Naive thymus-derived CD4-positive, alpha-beta T cell (primary cell): ENCODE results near the gene RIMBP3C. TPM values are rescaled to one million over a fixed set of nuclear protein-coding genes. Genes with fewer than 3 reads are reported as not detected.
"Not testable (repeated sequence)": the region's sequence is repeated elsewhere in the genome, so short reads cannot be mapped to it uniquely, and the experiment has no call there.

Source experiments
- ATAC-seq: fragments of 150-1000 bp; cut with Tn5 transposase; 2 replicates; pipeline ENCODE4 v1.10.0; 2021; ENCODE audit warnings: mild to moderate bottlenecking, moderate library complexity
- CTCF ChIA-PET: fragments of 350-600 bp; sonication (Branson Sonifier 250); formaldehyde crosslinking; loops from one replicate; lab custom pipeline; 2021; ENCODE audit warnings: antibody characterized with exemption; lab: Charles Lee
- POLR2A ChIA-PET: fragments of 350-600 bp; sonication (Branson Sonifier 250); formaldehyde crosslinking; loops from one replicate; lab custom pipeline; 2021; ENCODE audit warnings: antibody characterized with exemption, inconsistent platforms; lab: Charles Lee
- DNase-seq, 9 donors: peaks; one replicate each; pipeline versions ENCODE4 v3.0.0 to v3.0.0-alpha.2; 2020 to 2022; ENCODE audit warnings: mixed read lengths in 1 of 9
- H3K27ac ChIP-seq: one replicate; pipeline ENCODE4 v1.7.0; 2013; ENCODE audit warnings: mild to moderate bottlenecking, low read depth, low read length, moderate library complexity
- H3K27me3 ChIP-seq, 2 donors: one replicate each; pipeline ENCODE4 v1.7.0; 2013; ENCODE audit warnings: low read length in 2 of 2, mild to moderate bottlenecking in 2 of 2, moderate library complexity in 2 of 2; ENCODE audit not compliant: control insufficient read depth in 2 of 2, insufficient read depth in 2 of 2
- H3K36me3 ChIP-seq, 3 experiments: 1 replicate in 2 of 3; 2 replicates in 1 of 3; pipeline ENCODE4 v1.7.0; 2013; ENCODE audit warnings: low read length in 3 of 3, mild to moderate bottlenecking in 3 of 3, moderate library complexity in 1 of 3; ENCODE audit not compliant: insufficient read depth in 3 of 3, control insufficient read depth in 2 of 3
- H3K4me1 ChIP-seq, 2 donors: one replicate each; pipeline ENCODE4 v1.7.0; 2013; ENCODE audit warnings: low read length in 2 of 2, mild to moderate bottlenecking in 2 of 2, moderate library complexity in 1 of 2; ENCODE audit not compliant: control insufficient read depth in 2 of 2, insufficient read depth in 2 of 2
- H3K4me3 ChIP-seq: 2 replicates; pipeline ENCODE4 v1.7.0; 2013; ENCODE audit warnings: mild to moderate bottlenecking, low read length
- H3K9me3 ChIP-seq, 3 experiments: 1 replicate in 2 of 3; 2 replicates in 1 of 3; pipeline ENCODE4 v1.7.0; 2013; ENCODE audit warnings: low read length in 3 of 3; ENCODE audit not compliant: control insufficient read depth in 2 of 3
- H3K27ac Mint-ChIP-seq, 9 donors: one replicate each; pipeline ENCODE4 v1.8.0; 2020 to 2022; ENCODE audit warnings: mixed read lengths in 9 of 9, mild to moderate bottlenecking in 8 of 9, moderate library complexity in 5 of 9, inconsistent platforms in 2 of 9
- H3K27me3 Mint-ChIP-seq, 5 donors: one replicate each; pipeline ENCODE4 v1.8.0; 2021 to 2022; ENCODE audit warnings: mixed read lengths in 5 of 5, mild to moderate bottlenecking in 1 of 5
- H3K36me3 Mint-ChIP-seq, 5 donors: one replicate each; pipeline ENCODE4 v1.8.0; 2020 to 2022; ENCODE audit warnings: mixed read lengths in 5 of 5, mild to moderate bottlenecking in 3 of 5, inconsistent platforms in 1 of 5
- H3K4me1 Mint-ChIP-seq, 7 donors: one replicate each; pipeline ENCODE4 v1.8.0; 2020 to 2022; ENCODE audit warnings: mixed read lengths in 7 of 7, mild to moderate bottlenecking in 3 of 7, inconsistent platforms in 1 of 7
- H3K4me3 Mint-ChIP-seq, 10 donors: one replicate each; pipeline ENCODE4 v1.8.0; 2020 to 2022; ENCODE audit warnings: mild to moderate bottlenecking in 10 of 10, mixed read lengths in 10 of 10, moderate library complexity in 6 of 10, inconsistent platforms in 2 of 10
- H3K9me3 Mint-ChIP-seq, 11 donors: one replicate each; pipeline ENCODE4 v1.8.0; 2020 to 2022; ENCODE audit warnings: mixed read lengths in 11 of 11, mild to moderate bottlenecking in 4 of 11, inconsistent platforms in 1 of 11, moderate library complexity in 1 of 11
- intact Hi-C, 2 donors: fragments of 100-400 bp; cut with micrococcal nuclease; formaldehyde crosslinking; loops; one replicate each; pipeline ENCODE4 v1.15.1; 2023
- polyA plus RNA-seq, 2 donors: library from polyadenylated mRNA; unstranded; fragments of 300-500 nt; fragmentation: Illumina TruSeq; gene quantifications; one replicate each; pipeline ENCODE4 v1.2.3, GENCODE V29; 2021
- total RNA-seq, 6 experiments: library from RNA in 5 of 6; stranded (reverse) in 5 of 6; gene quantifications; 1 replicate in 5 of 6; 2 replicates in 1 of 6; pipeline ENCODE4 v1.2.3 and lab custom pipeline; 2021 to 2026

The RIMBP3C gene
- total and polyA plus RNA-seq, 7 experiments from 2014 or later: 0.22 to 4.4 (median 0.77) TPM

DNA sequence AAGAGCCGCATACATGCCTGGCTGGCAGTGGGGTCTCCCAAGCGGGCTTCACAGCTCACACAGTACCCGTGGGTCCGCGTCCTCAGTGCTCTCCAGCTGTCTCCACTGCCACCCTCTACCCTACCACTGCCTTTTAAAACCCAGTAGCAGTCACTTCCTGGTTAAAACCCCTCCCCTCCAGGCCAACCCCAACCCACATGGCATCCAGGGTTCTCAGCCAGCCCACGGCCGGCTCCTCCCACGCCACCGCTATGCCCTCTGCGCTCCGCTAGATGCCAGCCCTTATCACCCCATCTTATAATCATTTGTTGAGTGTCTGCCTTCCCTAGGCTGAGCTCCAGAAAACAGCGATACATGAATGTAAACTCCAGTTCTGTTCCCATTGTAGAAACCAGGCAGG lies 37.1 kb downstream of the RIMBP3C start:
- ATAC-seq (peak; percentile 89), DNase-seq (peak in 1 of 9 donors; percentile 14)
- H3K4me1 Mint-ChIP-seq, H3K27me3 Mint-ChIP-seq, H3K36me3 Mint-ChIP-seq, H3K9me3 ChIP-seq, POLR2A ChIA-PET, H3K36me3 ChIP-seq, H3K4me3 Mint-ChIP-seq, H3K27me3 ChIP-seq, intact Hi-C loops, H3K4me3 ChIP-seq, CTCF ChIA-PET, H3K9me3 Mint-ChIP-seq, H3K27ac ChIP-seq, H3K27ac Mint-ChIP-seq, H3K4me1 ChIP-seq: not testable (repeated sequence)

DNA sequence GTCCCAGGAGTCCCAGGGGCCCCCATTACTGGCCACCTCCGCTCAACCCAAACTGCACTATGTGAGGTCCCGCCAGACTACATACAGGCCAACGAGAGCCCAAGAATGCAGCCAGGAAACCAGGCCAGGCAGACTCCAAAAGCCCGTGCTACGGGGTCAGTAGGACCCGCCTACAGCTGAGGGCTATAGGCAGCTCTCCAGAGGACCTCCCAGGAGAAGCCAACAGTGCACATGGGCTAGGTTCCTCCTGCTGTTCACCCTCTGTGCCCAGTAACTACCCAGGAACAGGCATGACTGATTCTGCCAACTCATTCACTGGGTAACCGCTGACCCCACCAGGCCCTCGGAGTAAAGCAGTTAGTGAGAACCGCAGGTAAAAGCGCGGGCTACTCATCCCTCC lies 39.2 kb downstream of the RIMBP3C start:
- DNase-seq, H3K4me3 Mint-ChIP-seq, CTCF ChIA-PET, H3K9me3 Mint-ChIP-seq, H3K4me1 Mint-ChIP-seq, ATAC-seq, POLR2A ChIA-PET, H3K27me3 Mint-ChIP-seq, intact Hi-C loops, H3K36me3 Mint-ChIP-seq, H3K27ac ChIP-seq, H3K4me3 ChIP-seq, H3K9me3 ChIP-seq, H3K27me3 ChIP-seq, H3K36me3 ChIP-seq, H3K4me1 ChIP-seq: not testable (repeated sequence)
- peak overlapping the region in 1 of 9 donors; percentile 87 for H3K27ac Mint-ChIP-seq

DNA sequence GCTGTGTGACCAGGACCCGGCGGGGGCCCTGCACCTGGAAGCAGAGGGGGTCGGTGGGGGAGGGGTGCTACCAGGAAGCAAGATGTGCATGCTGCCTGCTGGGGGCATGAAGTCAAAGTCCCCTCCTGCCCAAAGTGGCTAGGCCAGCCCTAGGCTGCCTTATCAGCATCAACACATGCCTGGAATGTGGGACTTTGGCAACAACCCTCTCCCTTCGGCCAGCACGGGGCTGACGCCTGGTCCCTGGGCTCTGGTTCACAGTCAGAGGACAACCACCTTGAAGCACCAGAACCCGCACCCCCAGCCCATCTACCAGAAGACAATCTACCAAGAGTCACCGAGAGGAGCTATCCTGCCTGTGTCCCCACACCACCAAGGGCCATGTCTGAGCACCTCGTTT lies 40.9 kb downstream of the RIMBP3C start:
- H3K27me3 Mint-ChIP-seq, H3K9me3 Mint-ChIP-seq, H3K4me1 Mint-ChIP-seq, intact Hi-C loops, H3K4me1 ChIP-seq, H3K36me3 ChIP-seq, H3K9me3 ChIP-seq, H3K27ac Mint-ChIP-seq, POLR2A ChIA-PET, H3K36me3 Mint-ChIP-seq, H3K4me3 ChIP-seq, ATAC-seq, H3K4me3 Mint-ChIP-seq, H3K27me3 ChIP-seq, CTCF ChIA-PET, DNase-seq, H3K27ac ChIP-seq: not testable (repeated sequence)

DNA sequence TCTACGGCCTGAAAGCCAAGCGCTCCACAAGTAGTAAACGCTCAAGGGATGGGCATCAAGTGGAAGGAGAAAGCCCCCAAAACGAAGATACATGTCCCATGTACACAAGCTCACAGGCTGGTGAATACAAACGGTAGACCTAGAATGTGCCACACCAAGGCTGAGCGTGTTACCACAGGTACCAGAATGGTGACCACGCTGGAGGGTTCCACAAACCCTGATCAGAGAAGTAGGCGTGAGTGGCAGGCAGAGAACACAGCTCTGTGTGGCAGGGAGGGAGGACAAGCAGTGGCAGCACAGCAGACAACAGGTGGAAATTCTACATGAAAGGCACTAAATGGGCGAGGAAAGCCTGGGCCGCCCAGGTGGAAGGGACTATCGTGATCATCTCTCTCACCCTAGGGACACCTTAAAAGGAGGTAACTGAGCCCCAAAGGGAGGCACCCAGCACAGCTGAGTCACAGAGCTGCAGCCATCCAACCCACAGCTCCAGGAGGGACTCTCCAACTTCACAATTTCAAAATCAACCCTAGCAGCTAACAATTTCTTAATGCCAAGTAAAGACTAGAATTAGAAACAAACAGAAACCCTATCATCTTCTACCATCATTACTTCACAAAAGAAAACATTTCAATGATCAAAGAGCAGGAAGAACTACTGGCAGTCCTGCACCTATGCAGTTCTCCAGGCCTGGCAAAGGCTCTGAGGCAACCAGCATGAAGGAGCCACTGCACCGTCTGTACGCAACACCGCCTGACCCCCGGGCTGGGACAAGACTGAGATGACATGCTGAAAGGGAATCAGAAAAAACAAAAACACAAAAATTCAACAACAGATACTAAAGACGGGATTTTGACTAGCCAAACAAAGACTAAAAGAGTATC lies 51.4 kb downstream of the RIMBP3C start:
- POLR2A ChIA-PET, H3K4me1 ChIP-seq, H3K9me3 Mint-ChIP-seq, H3K9me3 ChIP-seq, H3K4me3 ChIP-seq, H3K4me1 Mint-ChIP-seq, CTCF ChIA-PET, H3K27ac ChIP-seq, H3K36me3 ChIP-seq, H3K27me3 Mint-ChIP-seq, H3K4me3 Mint-ChIP-seq, DNase-seq, H3K27ac Mint-ChIP-seq, intact Hi-C loops, H3K27me3 ChIP-seq, H3K36me3 Mint-ChIP-seq: not testable (repeated sequence)
- peak; percentile 88 for ATAC-seq

GRCh38 chr22:21498489-21498888 lies 52.8 kb downstream of the RIMBP3C start:
- intact Hi-C loops, H3K27me3 ChIP-seq, H3K36me3 Mint-ChIP-seq, H3K4me1 Mint-ChIP-seq, H3K36me3 ChIP-seq, H3K4me1 ChIP-seq, H3K9me3 ChIP-seq, H3K9me3 Mint-ChIP-seq, H3K27me3 Mint-ChIP-seq, POLR2A ChIA-PET, H3K4me3 Mint-ChIP-seq, H3K27ac ChIP-seq, CTCF ChIA-PET, DNase-seq, H3K4me3 ChIP-seq, H3K27ac Mint-ChIP-seq, ATAC-seq: not testable (repeated sequence)

- H3K9me3 Mint-ChIP-seq, DNase-seq, H3K4me1 Mint-ChIP-seq, H3K27me3 Mint-ChIP-seq, intact Hi-C loops, H3K36me3 Mint-ChIP-seq, H3K27ac Mint-ChIP-seq, POLR2A ChIA-PET, H3K4me3 ChIP-seq, H3K27ac ChIP-seq, H3K36me3 ChIP-seq, H3K4me1 ChIP-seq, H3K4me3 Mint-ChIP-seq, H3K9me3 ChIP-seq, CTCF ChIA-PET, H3K27me3 ChIP-seq, ATAC-seq: not testable (repeated sequence)
These were observed 53.3 kb downstream of the RIMBP3C start for GRCh38 chr22:21497984-21498383.
